Left lobe of liver (tissue), 2 donors: ENCODE results near the gene C4BPB. TPM values are rescaled to one million over a fixed set of nuclear protein-coding genes. Genes with fewer than 3 reads are reported as not detected.
A peak's percentile ranks its signal among the peaks of the same experiment; 100 is the strongest.

ENCODE experiments used
- ATAC-seq: fragments of 200-7000 bp; cut with Tn5 transposase; one replicate; pipeline ENCODE4 v1.9.1; 2020; ENCODE audit warnings: mild to moderate bottlenecking, moderate library complexity
- DNase-seq: peaks from one replicate; pipeline ENCODE4 v3.0.0-alpha.2; 2020; ENCODE audit warnings: low spot score
- total RNA-seq: library from RNA; stranded (reverse); gene quantifications from one replicate; pipeline ENCODE4 v1.2.1, GENCODE V29; 2021
- donor health status: DM: no; HTN: no; CAD: no; lungs with moderate emphysema.
- donor health status: DM: no; HTN: yes; CAD: no.

C4BPB gene
- total RNA-seq, 1 donor from 2014 or later = 223 TPM

DNA sequence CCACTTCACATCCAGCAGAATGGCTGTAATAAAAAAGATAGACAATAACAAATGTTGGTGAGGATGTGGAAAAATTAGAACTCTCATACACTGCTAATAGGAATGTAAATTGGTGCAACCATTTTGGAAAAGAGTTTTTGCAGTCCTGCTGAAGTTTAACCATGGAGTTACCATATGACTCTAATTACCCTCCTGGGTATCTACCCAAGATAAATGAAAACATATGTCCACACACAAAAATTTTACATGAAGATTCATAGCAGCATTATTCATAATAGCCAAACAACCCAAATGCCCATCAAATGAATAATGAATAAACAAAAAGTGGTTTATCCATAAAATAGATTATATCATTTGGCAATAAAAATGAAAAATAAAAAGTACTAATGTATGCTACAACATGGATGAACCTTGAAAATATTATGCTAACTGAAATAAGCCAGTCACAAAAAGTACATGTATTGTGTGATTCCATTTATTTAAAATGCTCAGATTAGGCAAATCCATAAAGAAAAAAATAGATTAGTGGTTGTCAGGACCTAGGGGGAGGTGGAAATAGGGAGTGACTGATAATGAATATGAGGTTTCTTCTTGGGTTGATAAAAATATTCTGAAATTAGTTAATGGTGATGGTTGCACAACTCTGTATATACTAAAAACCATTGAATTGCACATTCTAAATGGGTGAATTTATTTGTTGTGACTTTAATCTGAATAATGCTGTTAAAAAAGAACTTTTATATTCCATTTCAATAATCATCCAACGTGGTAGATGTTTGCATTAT is 41.8 kb downstream of the C4BPB start:
- no peak for DNase-seq
- ATAC-seq = no peak

DNA sequence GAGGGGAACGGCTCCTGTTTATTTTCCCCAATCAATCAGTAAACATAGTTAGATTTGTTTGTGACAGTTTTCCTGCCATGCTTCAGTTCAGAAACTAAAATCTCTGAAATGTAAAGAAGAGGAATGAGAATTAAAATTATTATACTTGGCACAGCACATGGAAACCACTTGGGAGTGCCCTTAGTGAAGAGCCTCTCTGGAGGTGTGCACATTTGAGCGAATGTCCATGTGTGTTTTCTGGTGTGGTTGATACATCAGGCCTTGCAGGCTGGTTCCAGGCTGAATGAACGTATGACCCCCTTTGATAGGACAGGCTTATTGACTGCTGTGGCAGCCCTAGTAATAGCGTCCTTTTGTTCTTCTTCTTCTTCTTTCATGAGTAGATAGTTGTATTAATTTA is 42.5 kb downstream of the C4BPB start:
- no peak for DNase-seq
- no peak for ATAC-seq

DNA sequence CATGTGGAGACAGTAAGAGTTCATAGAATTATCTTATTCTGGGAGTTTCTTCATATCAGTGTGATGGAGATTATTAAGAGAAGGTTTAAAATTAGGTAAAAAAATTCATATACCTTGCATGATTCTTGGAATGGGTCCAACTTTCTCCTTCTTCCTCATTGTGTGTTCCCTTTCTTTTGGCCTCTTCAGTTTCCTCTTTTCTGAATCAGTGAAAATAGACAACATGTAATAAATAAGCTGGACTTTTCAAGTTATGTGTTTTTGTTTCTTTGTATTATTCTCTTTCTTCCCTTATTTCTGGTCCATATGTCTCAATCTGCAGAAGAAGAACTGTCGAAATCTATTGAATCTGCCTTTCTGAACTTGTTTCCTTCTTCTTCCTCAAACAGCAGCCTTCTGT is 45.9 kb downstream of the C4BPB start:
- ATAC-seq (no peak), DNase-seq (no peak)

DNA sequence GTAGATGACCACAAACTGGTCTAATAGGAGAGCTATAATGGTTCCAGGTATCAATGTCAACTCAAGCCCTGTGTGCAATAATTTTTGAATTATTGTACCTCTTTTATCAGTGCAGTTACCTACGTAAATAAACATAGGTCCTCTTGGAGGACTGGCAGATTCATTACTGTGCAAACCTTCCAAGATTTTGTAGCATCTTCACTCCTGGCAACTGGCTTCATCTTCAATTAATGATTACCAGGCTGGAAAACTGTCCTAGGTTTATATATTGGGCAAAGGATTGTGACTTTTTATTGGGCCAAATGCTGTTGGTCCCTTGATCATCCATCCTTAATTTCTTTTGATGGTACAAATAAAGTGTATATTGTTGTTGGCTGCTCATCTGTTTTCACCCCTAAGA is 51.0 kb downstream of the C4BPB start:
- ATAC-seq (peak; percentile 66), DNase-seq (no peak)

DNA sequence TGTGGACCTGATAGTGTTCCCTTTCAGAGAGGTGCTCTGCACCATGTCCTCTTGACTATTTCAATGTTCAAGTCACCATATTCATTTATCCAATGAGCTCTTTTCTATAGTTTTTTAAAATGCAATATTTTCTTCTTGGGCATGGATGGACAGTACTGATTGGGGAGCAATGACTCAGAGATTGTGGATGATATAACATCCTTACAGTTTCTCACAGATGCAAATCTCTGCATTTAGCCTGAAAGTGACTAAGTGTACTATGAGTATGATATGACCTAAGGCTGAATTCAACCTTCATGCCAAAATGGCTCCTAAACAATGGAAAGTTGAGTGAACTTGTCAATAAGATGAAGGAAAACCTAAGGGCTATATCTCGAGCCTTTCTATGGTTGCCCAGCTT is 51.9 kb downstream of the C4BPB start:
- no peak for DNase-seq
- no peak for ATAC-seq

DNA sequence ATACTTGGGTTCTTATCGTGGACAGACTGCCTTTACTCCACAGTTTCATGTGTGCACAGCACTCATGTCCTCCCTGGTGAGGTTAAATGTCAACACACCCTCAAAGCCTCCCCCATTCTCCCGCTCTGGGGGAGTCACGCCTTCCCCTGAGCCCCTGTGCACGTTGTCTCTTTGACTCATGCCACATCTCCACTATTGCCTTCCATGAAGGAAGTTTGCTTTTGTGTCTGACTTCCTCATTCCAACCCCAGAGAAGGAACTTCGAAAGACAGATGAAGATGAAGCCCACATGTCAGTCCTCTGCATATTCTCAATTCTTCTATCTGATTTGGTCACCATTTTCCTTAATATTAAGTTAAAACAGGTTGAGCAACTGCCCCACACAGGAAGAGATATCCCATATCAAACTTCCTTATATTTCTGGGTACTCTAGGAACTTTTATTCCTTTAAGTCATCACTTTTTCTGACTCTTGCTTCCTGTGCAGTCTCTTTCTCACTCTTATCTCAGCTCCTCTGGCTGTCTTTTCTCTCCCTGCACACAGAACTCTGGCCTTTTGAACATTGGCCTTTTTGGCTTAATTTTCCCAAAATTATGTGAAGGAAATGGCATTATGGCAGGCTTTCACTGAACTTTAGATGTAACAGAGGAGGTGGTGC is 56.9 kb downstream of the C4BPB start:
- ATAC-seq = peak; percentile 35
- DNase-seq = no peak

Other genes with a start within 250 kb of the C4BPB start
- not detected for gene IL20, start 223.2 kb upstream of the C4BPB start, total RNA-seq
- not detected for gene IL24, start 191.4 kb upstream of the C4BPB start, total RNA-seq
- 1.3 TPM for gene FCMR, start 166.9 kb upstream of the C4BPB start, total RNA-seq
- gene PIGR, start 142.4 kb upstream of the C4BPB start, total RNA-seq = 23.3 TPM
- 0.60 TPM for gene FCAMR, start 118.4 kb upstream of the C4BPB start, total RNA-seq
- 0.55 TPM for gene C1orf116, start 56.1 kb upstream of the C4BPB start, total RNA-seq
- 3.0 TPM for gene YOD1, start 37.7 kb upstream of the C4BPB start, total RNA-seq
- gene PFKFB2, start 35.6 kb upstream of the C4BPB start, total RNA-seq = 4.1 TPM
- gene C4BPA, start 15.4 kb downstream of the C4BPB start, total RNA-seq = 792 TPM
- 9.8 TPM for gene CD55, start 232.8 kb downstream of the C4BPB start, total RNA-seq